ENCODE data around the gene ZNF439.
"Not testable (repeated sequence)": the region's sequence is repeated elsewhere in the genome, so short reads cannot be mapped to it uniquely, and the experiment has no call there.

The ZNF439 gene

DNA sequence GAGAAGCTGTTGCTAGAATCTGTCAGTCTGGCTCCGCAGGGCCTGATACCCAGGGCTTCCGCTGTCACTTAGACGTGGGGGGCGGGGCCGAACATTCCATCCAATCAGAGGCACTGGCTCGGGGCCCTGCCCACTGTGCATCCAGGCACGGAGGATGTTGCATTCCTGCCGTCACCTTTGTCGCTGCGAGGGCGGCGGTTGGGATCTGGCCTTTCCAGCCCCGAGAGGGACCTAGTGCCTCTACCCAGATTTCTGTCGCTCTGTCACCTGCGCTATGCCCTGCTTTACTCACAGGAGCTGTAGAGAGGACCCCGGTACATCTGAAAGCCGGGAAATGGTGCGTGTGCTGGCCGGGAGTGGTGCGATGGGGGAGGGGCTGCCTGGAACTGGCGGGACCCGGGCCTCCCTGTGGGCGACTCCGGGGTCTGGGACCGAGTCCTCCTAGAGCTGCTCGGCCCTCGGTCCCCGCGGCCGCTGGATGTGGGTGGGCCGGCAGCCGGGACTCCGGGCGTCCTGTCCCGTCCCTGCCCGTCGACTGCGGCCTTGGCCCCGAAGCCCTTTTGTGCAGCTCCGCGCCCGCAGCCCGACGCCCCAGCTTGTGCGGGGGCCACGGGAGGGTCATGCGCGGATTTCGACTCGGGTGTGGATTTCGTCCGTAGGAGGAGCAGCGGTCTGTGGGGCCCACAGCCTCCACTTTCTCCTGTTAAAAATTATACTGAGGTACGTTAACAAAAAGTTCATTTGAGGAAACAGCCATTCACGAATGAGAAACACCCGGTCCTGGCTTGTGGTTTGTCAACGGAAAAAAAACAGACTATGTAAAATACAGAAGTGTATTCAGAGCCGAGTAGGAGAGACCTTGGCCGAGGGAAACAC, at the start of gene ZNF439:
ZNF439 (plus strand) TSS at position 133 of the 876 bp plus-strand sequence; CDS start at position 275, 142 bp downstream.
- DNase-seq, result peak; percentile 65 to 75

DNA sequence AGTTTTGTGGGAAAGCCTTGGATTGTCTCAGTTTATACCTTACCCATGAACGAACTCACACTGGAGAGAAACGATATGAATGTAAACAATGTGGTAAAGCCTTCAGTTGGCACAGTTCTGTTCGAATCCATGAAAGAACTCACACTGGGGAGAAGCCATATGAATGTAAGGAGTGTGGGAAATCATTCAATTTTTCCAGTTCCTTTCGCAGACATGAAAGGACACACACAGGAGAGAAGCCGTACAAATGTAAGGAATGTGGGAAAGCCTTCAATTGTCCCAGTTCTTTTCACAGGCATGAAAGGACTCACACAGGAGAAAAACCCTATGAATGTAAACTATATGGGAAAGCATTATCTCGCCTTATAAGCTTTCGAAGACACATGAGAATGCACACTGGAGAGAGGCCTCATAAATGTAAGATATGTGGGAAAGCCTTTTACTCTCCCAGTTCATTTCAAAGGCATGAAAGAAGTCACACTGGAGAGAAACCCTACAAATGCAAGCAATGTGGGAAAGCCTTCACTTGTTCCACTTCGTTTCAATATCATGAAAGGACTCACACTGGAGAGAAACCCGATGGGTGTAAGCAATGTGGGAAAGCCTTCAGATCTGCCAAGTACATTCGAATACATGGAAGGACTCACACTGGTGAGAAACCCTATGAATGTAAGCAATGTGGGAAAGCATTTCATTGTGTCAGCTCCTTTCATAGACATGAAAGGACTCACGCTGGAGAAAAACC, 42.0 kb upstream of the ZNF439 start:
- no peak for DNase-seq

- DNase-seq, result no peak
These were observed 41.5 kb upstream of the ZNF439 start for GRCh38 chr19:11807099-11807380.

GRCh38 chr19:11813703-11814028, 34.9 kb upstream of the ZNF439 start:
- DNase-seq, result no peak

DNA sequence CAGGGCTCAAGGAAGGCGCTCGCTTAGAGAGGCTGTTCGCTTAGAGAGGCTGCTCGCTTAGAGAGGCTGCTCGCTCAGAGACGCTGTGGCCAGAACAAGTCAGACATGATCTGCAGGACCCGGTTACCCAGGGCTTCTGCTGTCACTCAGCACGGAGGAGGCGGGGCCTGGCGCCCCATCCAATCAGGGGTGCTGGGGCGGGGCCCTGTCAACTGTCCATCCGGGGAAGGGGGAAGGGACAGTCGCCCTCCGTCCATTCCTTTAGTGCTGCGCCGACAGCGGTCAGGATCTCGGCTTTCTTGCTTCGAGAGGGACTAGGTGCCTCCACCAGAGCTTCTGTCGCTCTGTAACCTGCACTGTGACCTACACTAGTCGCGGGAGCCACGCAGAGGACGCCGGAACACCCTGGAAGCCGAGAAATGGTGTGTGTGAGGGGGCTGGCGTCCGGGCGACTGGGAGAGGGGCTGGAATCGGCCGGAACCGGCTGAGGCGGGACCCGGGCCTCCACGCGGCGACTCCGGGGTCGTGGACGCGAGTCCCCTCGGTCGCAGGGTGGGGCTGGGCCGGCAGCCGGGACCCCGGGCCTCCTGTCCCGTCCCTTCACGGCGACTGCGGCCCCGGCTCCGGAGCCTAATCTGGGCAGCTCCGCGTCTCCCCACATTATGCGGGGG, 34.4 kb upstream of the ZNF439 start, which contains the start of gene ZNF440:
ZNF440 (plus strand) TSS at position 245 of the 671 bp plus-strand sequence; CDS start at position 420, 175 bp downstream.
- peak; percentile 59 to 86 for DNase-seq

- DNase-seq, result no peak
These were observed 33.9 kb upstream of the ZNF439 start for GRCh38 chr19:11814700-11815035.

DNA sequence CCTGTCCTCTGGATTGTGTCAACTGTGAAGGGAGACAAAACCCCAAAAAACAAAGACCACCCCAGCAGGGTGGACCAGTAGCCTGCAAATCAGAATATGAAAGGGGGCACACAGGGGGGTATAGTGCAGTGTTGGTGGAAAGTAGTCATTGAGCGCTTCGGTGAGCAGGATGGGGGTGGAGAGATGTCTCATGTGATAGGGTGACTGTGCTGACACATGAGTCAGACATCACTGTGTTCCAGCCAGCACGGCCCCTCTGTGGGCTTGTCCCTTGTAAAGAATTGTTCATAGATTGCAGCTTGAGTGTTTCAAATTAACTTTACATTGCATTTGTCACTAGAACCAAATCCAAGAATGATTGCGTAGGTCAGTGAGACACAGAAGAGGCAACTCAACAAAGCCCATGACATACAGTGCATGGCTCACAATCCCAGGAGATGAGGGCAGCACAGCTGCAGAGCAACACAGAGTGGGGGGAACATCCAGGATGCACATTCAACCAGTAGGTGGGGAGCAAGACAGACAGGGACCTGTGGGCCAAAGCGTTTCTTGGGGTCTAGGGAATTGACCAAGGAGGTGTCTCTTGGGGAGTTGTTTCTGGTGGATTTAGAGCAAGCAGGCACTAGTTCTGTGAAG, 26.9 kb upstream of the ZNF439 start:
- no peak for DNase-seq

- DNase-seq, result not testable (repeated sequence)
These were observed 19.3 kb upstream of the ZNF439 start for GRCh38 chr19:11828957-11829876.

DNA sequence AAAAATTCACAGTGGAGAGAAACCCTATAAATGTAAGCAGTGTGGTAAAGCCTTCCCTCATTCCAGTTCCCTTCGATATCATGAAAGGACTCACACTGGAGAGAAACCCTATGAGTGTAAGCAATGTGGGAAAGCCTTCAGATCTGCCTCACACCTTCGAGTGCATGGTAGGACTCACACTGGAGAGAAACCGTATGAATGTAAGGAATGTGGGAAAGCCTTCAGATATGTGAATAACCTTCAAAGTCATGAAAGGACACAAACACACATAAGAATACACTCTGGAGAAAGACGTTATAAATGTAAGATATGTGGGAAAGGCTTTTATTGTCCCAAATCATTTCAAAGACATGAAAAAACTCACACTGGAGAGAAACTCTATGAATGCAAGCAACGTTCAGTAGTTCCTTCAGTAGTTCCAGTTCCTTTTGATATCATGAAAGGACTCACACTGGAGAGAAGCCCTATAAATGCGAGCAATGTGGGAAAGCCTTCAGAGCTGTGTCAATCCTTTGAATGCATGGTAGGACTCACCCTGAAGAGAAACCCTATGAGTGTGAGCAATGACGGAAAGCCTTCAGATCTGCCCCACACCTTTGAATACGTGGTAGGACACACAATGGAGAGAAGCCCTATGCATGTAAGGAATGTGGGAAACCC, 16.1 kb upstream of the ZNF439 start:
- no peak for DNase-seq

DNA sequence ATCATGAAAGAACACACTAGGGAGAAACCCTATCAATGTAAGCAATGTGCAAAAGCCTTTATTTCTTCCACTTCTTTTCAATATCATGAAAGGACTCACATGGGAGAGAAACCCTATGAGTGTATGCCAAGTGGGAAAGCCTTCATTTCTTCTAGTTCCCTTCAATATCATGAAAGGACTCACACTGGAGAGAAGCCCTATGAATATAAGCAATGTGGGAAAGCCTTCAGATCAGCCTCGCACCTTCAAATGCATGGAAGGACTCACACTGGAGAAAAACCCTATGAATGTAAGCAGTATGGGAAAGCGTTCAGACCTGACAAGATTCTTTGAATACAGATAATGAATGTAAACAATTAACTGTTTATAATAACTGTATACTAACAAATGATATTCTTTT, 15.0 kb upstream of the ZNF439 start:
- DNase-seq, result no peak

- DNase-seq, result not testable (repeated sequence)
These were observed 12.9 kb upstream of the ZNF439 start for GRCh38 chr19:11835626-11836066.

GRCh38 chr19:11843722-11844121, 4.8 kb upstream of the ZNF439 start:
- DNase-seq, result peak in 1 of 2 experiments; percentile 6

DNA sequence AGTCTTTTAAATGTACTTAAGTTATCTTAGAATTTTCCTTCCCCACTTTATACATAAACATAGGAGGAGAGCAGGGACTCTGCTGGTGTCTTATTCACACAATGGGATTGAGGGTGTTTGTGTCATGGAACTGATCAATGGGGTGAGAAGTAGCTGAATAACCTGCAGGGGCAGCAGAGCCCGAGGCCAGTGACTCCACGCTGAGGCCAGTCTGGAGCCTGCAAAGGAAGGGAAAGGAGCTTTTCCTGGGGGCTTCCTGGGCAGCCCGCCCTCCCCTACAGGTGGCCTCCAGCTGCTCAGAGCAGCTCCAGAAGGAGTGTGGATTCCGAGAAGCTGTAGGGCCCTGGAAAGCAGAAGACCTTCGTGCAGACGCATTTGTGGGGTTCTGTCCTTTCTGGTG, 911 bp upstream of the ZNF439 start:
- DNase-seq, result not testable (repeated sequence)

DNA sequence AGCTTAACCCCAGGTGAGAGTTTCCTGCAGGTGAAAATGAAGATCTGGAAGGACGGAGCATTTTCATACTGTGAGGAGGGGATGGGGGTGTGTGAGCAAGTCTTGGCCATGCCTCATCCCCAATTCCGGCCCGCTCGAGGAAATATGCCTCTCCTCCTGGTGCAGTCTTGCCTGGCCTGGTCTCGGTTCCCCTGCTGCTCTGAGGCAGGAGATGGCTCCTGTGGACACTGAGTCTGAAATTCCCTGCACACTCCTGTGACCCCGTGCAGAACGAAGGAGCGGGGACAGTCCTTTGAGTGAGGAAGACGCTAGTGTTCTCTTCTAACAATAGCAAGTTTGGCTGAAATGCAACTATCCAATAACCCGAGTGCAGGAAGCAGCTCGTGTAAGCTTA, 329 bp upstream of the ZNF439 start:
- DNase-seq, result no peak

DNA sequence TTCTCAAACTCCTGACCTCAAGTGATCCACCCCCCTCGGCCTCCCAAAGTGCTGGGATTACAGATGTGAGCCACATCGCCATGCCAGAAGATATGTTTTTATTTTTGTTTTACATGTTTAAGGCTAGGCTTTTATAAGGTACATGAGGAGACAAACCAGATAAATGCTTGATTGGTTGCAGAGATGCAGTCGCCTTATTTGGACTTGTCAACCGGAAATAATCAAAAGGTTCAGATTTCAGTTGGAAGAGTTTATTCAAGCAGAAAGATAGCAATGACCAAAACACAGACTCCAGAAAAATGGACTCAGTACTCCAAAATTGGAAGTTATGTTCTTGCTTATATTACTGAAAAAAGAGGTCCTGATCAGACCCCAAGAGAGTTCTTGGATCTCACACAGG, 1.8 kb downstream of the ZNF439 start:
- DNase-seq, result not testable (repeated sequence)

- no peak for DNase-seq
These were observed 4.8 kb downstream of the ZNF439 start for GRCh38 chr19:11853358-11853757.

DNA sequence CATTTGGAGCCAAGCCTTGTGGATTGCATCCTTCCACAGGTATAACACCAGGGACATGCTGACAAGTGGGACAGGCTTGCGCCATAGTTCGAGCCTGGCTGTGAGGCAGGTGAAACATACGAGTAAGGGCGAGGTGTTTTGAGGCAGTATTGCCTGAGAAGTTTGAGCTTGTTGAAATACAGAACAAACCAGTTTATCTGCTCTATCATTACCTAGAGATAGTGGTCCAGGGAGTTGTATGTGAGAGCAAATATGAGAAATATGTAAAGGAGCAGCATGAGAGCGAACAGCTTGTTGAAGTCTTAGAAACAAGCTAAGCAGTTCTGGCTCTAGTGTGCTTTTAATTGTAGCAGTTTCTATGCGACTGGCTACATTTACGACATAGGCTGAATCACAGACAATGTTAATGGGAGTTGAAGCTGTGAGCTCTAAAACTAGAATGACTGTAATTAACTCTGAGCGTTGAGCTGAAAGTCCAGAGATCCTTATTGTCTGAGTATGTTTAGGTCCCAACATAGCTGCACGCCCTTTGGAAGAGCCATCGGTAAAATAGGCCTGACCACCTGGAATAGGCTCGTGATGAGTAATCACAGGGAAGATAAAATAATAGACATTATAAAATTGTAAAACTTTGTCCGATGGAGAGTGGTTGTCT, 8.2 kb downstream of the ZNF439 start:
- no peak for DNase-seq

GRCh38 chr19:11860721-11861120, 12.2 kb downstream of the ZNF439 start:
- no peak for DNase-seq

GRCh38 chr19:11861301-11861700, 12.8 kb downstream of the ZNF439 start:
- DNase-seq, result no peak

DNA sequence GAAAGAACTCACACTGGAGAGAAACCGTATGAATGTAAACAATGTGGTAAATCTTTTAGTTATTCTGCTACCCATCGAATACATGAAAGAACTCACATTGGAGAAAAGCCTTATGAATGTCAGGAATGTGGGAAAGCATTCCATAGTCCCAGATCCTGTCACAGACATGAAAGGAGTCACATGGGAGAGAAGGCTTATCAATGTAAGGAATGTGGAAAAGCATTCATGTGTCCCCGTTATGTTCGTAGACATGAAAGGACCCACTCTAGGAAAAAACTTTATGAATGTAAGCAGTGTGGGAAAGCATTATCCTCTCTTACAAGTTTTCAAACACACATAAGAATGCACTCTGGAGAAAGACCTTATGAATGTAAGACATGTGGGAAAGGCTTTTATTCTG, 19.2 kb downstream of the ZNF439 start:
- not testable (repeated sequence) for DNase-seq

DNA sequence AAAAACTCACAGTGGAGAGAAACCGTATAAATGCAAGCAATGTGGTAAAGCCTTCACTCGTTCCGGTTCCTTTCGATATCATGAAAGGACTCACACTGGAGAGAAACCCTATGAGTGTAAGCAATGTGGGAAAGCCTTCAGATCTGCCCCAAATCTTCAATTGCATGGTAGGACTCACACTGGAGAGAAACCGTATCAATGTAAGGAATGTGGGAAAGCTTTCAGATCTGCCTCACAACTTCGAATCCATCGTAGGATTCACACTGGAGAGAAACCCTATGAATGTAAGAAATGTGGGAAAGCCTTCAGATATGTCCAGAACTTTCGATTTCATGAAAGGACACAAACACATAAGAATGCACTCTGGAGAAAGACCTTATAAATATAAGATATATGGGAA, 19.7 kb downstream of the ZNF439 start:
- no peak for DNase-seq

Measured in NCI-H1930 (cell line).